ENCODE results near the gene NDUFA9. TPM values are rescaled to one million over a fixed set of nuclear protein-coding genes. Genes with fewer than 3 reads are reported as not detected.

Gene NDUFA9
- polyA plus RNA-seq, 1 donor, result 77.9 TPM

Other genes starting within 250 kb of the NDUFA9 start
- gene FGF6, start 203.3 kb upstream of the NDUFA9 start, polyA plus RNA-seq (ENCODE audit: insufficient read length), result 28.9 TPM
- gene RAD51AP1, start 110.2 kb upstream of the NDUFA9 start, polyA plus RNA-seq (ENCODE audit: insufficient read length), result 6.6 TPM
- gene DYRK4, start 86.9 kb upstream of the NDUFA9 start, polyA plus RNA-seq (ENCODE audit: insufficient read length), result 17.0 TPM
- gene AKAP3, start 63 bp upstream of the NDUFA9 start, polyA plus RNA-seq (ENCODE audit: insufficient read length), result 1.0 TPM
- gene GALNT8, start 71.3 kb downstream of the NDUFA9 start, polyA plus RNA-seq (ENCODE audit: insufficient read length), result 4.4 TPM

Measured in hindlimb muscle (tissue), 1 donor.